SK-N-SH treated with all-trans-retinoic acid at 6 μM for 48 hours (cell line): Measurements from ENCODE around the gene ZDHHC8.

Experiments
- ATAC-seq: fragments of 200-7000 bp; cut with Tn5 transposase; 3 replicates; pipeline ENCODE4 v1.9.1; 2020; ENCODE audit warnings: mild to moderate bottlenecking, moderate library complexity
- ARNTL ChIP-seq: fragments of 450-650 bp; formaldehyde crosslinking; IDR thresholded peaks from 2 replicates; pipeline ENCODE4 v1.5.0; 2020; ENCODE audit warnings: low read depth, mild to moderate bottlenecking, moderate library complexity, borderline replicate concordance
- BACH2 ChIP-seq: fragments of 250-450 bp; sonication (Bioruptor Pico); IDR thresholded peaks from 2 replicates; pipeline ENCODE4 v1.9.0; 2021; ENCODE audit warnings: mild to moderate bottlenecking, borderline replicate concordance
- CSDC2 ChIP-seq: fragments of 250-450 bp; sonication (Bioruptor Pico); IDR thresholded peaks from 2 replicates; pipeline ENCODE4 v1.5.0; 2020; ENCODE audit warnings: mild to moderate bottlenecking, moderate library complexity
- ESRRG ChIP-seq: fragments of 250-450 bp; sonication (Bioruptor Pico); IDR thresholded peaks from 2 replicates; pipeline ENCODE4 v1.6.1; 2021; ENCODE audit warnings: mild to moderate bottlenecking
- GLIS3 ChIP-seq: fragments of 250-450 bp; sonication (Bioruptor Pico); IDR thresholded peaks from 2 replicates; pipeline ENCODE4 v1.5.0; 2020; ENCODE audit warnings: mild to moderate bottlenecking, moderate library complexity
- ISL1 ChIP-seq: fragments of 250-450 bp; sonication (Bioruptor Pico); IDR thresholded peaks from 2 replicates; pipeline ENCODE4 v2.1.2; 2022; ENCODE audit warnings: mild to moderate bottlenecking, moderate library complexity
- OSR1 ChIP-seq: fragments of 250-450 bp; sonication (Bioruptor Pico); IDR thresholded peaks from 2 replicates; pipeline ENCODE4 v1.8.0; 2022; ENCODE audit warnings: moderate library complexity, mild to moderate bottlenecking, inconsistent platforms
- PPARA ChIP-seq: fragments of 250-450 bp; sonication (Bioruptor Pico); IDR thresholded peaks from 2 replicates; pipeline ENCODE4 v1.5.0; 2020; ENCODE audit warnings: mild to moderate bottlenecking, borderline replicate concordance
- RARB ChIP-seq: fragments of 250-450 bp; sonication (Bioruptor Pico); IDR thresholded peaks from 2 replicates; pipeline ENCODE4 v1.8.0; 2021; ENCODE audit warnings: mild to moderate bottlenecking, moderate library complexity
- SNAI2 ChIP-seq: fragments of 250-450 bp; sonication (Bioruptor Pico); IDR thresholded peaks from 2 replicates; pipeline ENCODE4 v1.5.0; 2020; ENCODE audit warnings: mild to moderate bottlenecking, moderate library complexity
- TCF4 ChIP-seq: fragments of 250-450 bp; sonication (Bioruptor Pico); IDR thresholded peaks from 2 replicates; pipeline ENCODE4 v1.8.0; 2021; ENCODE audit warnings: mild to moderate bottlenecking, moderate library complexity, borderline replicate concordance
- TOX ChIP-seq: fragments of 250-450 bp; sonication (Bioruptor Pico); IDR thresholded peaks from 2 replicates; pipeline ENCODE4 v1.8.0; 2021; ENCODE audit warnings: mild to moderate bottlenecking, moderate library complexity, borderline replicate concordance
- ZC3H10 ChIP-seq: fragments of 250-450 bp; sonication (Bioruptor Pico); IDR thresholded peaks from 2 replicates; pipeline ENCODE4 v1.5.1; 2021; ENCODE audit warnings: mild to moderate bottlenecking, moderate library complexity
- ZFP3 ChIP-seq: fragments of 250-450 bp; sonication (Bioruptor Pico); IDR thresholded peaks from 2 replicates; pipeline ENCODE4 v1.5.0; 2020; ENCODE audit warnings: mild to moderate bottlenecking, moderate library complexity
- ZFP30 ChIP-seq: fragments of 450-650 bp; formaldehyde crosslinking; IDR thresholded peaks from 2 replicates; pipeline ENCODE4 v1.5.0; 2022; ENCODE audit warnings: mild to moderate bottlenecking, moderate library complexity
- ZNF565 ChIP-seq: fragments of 450-650 bp; formaldehyde crosslinking; conservative IDR thresholded peaks from 2 replicates; pipeline ENCODE4 v1.5.0; 2020; ENCODE audit warnings: low read depth, mild to moderate bottlenecking, moderate library complexity
- ZNF70 ChIP-seq: fragments of 450-650 bp; formaldehyde crosslinking; IDR thresholded peaks from 2 replicates; pipeline ENCODE4 v1.5.0; 2020; ENCODE audit warnings: mild to moderate bottlenecking, moderate library complexity
- ZNF8 ChIP-seq: fragments of 450-650 bp; formaldehyde crosslinking; IDR thresholded peaks from 2 replicates; pipeline ENCODE4 v1.5.0; 2020; ENCODE audit warnings: mild to moderate bottlenecking, moderate library complexity
- TF ChIP-seq, protein P1 (sequence below): fragments of 250-450 bp; sonication (Bioruptor Pico); IDR thresholded peaks from 2 replicates; pipeline ENCODE4 v1.5.0; 2020; ENCODE audit warnings: mild to moderate bottlenecking, moderate library complexity
- TF ChIP-seq, protein P2 (sequence below): fragments of 250-450 bp; sonication (Bioruptor Pico); IDR thresholded peaks from 2 replicates; pipeline ENCODE4 v1.8.0; 2020; ENCODE audit warnings: mild to moderate bottlenecking, moderate library complexity, borderline replicate concordance
- TF ChIP-seq, protein P3 (sequence below): fragments of 250-450 bp; sonication (Bioruptor Pico); IDR thresholded peaks from 2 replicates; pipeline ENCODE4 v1.5.1; 2020; ENCODE audit warnings: low read depth, mild to moderate bottlenecking, moderate library complexity
- TF ChIP-seq, protein P4 (sequence below): fragments of 250-450 bp; sonication (Bioruptor Pico); IDR thresholded peaks from 2 replicates; pipeline ENCODE4 v1.5.1; 2021; ENCODE audit warnings: mild to moderate bottlenecking, moderate library complexity
- TF ChIP-seq, protein P5 (sequence below): fragments of 250-450 bp; sonication (Bioruptor Pico); IDR thresholded peaks from 2 replicates; pipeline ENCODE4 v1.8.0; 2021; ENCODE audit warnings: low read depth, mild to moderate bottlenecking, moderate library complexity, borderline replicate concordance

Gene ZDHHC8

DNA sequence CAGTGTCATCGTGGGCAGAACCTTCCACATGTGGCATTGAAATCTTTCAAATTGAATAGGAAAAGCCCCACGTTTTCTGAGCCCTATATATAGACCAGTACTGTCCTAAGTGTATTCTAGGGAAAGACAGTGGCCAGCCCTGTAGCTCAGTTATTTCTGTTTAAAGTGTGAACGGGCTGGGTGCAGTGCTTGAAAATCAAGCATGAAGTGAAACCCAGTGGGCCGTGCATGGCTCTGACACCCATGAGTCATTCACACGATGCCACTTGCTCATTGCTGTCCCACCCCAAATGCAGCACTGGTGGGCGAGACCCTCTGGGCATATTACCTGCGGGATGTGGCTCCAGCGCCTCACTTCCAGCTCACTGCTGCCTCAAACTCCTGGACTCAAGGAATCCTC, 49.0 kb downstream of the ZDHHC8 start (continued):
- TF ChIP-seq BACH2 (CRISPR knock-in tag): no peak
- no peak for TF ChIP-seq ZNF70
- TF ChIP-seq PPARA: no peak
- no peak for TF ChIP-seq TCF4
- TF ChIP-seq, all 23 proteins: peak for 0

DNA sequence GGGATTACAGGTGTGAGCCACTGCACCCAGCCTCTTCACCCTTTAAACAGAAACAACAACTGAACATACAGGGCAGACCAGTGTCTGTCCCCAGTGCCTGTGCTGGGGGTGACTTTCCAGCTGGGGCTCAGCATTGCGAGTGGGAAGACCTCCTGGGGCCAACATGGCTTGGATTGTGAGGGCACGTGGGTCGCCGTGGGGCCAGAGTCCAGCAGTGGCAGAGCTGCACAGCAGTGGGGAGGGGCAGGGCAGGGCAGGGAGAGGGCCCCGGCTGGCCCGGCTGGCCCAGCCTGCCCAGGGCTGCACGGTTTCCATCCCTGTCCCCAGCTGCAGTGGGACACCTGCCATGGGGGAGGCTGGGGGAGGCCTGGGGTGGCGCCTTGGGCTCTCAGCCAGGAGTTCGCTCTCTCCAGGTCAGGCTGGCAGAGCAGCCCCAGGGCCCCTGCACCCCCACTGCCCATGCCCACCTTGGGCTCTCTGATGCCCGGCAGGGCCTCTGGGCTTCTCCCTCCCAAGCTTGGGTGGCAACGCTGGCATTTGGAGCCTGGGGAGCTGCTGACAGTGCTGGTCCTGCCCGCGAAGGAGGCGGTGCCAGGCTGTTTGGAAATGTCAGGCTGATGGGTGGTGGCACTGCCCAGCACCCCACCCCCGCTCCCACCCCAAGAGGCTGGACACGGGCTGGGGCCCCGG, 49.7 kb downstream of the ZDHHC8 start:
- TF ChIP-seq GLIS3 (no peak), RARB (CRISPR knock-in tag) (no peak), SNAI2 (no peak), TCF4 (no peak), ZFP30 (CRISPR knock-in tag) (no peak), PPARA (no peak), ZC3H10 (CRISPR knock-in tag) (no peak), ESRRG (no peak), ZNF8 (CRISPR knock-in tag) (no peak), OSR1 (CRISPR knock-in tag) (no peak), TOX (CRISPR knock-in tag) (no peak)
- TF ChIP-seq, protein P1, sequence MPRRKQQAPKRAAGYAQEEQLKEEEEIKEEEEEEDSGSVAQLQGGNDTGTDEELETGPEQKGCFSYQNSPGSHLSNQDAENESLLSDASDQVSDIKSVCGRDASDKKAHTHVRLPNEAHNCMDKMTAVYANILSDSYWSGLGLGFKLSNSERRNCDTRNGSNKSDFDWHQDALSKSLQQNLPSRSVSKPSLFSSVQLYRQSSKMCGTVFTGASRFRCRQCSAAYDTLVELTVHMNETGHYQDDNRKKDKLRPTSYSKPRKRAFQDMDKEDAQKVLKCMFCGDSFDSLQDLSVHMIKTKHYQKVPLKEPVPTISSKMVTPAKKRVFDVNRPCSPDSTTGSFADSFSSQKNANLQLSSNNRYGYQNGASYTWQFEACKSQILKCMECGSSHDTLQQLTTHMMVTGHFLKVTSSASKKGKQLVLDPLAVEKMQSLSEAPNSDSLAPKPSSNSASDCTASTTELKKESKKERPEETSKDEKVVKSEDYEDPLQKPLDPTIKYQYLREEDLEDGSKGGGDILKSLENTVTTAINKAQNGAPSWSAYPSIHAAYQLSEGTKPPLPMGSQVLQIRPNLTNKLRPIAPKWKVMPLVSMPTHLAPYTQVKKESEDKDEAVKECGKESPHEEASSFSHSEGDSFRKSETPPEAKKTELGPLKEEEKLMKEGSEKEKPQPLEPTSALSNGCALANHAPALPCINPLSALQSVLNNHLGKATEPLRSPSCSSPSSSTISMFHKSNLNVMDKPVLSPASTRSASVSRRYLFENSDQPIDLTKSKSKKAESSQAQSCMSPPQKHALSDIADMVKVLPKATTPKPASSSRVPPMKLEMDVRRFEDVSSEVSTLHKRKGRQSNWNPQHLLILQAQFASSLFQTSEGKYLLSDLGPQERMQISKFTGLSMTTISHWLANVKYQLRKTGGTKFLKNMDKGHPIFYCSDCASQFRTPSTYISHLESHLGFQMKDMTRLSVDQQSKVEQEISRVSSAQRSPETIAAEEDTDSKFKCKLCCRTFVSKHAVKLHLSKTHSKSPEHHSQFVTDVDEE (CRISPR knock-in tag): no peak
- TF ChIP-seq, protein P2, sequence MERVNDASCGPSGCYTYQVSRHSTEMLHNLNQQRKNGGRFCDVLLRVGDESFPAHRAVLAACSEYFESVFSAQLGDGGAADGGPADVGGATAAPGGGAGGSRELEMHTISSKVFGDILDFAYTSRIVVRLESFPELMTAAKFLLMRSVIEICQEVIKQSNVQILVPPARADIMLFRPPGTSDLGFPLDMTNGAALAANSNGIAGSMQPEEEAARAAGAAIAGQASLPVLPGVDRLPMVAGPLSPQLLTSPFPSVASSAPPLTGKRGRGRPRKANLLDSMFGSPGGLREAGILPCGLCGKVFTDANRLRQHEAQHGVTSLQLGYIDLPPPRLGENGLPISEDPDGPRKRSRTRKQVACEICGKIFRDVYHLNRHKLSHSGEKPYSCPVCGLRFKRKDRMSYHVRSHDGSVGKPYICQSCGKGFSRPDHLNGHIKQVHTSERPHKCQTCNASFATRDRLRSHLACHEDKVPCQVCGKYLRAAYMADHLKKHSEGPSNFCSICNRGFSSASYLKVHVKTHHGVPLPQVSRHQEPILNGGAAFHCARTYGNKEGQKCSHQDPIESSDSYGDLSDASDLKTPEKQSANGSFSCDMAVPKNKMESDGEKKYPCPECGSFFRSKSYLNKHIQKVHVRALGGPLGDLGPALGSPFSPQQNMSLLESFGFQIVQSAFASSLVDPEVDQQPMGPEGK (CRISPR knock-in tag): no peak
- TF ChIP-seq, protein P3, sequence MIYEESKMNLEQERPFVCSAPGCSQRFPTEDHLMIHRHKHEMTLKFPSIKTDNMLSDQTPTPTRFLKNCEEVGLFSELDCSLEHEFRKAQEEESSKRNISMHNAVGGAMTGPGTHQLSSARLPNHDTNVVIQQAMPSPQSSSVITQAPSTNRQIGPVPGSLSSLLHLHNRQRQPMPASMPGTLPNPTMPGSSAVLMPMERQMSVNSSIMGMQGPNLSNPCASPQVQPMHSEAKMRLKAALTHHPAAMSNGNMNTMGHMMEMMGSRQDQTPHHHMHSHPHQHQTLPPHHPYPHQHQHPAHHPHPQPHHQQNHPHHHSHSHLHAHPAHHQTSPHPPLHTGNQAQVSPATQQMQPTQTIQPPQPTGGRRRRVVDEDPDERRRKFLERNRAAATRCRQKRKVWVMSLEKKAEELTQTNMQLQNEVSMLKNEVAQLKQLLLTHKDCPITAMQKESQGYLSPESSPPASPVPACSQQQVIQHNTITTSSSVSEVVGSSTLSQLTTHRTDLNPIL: no peak
- TF ChIP-seq, protein P4, sequence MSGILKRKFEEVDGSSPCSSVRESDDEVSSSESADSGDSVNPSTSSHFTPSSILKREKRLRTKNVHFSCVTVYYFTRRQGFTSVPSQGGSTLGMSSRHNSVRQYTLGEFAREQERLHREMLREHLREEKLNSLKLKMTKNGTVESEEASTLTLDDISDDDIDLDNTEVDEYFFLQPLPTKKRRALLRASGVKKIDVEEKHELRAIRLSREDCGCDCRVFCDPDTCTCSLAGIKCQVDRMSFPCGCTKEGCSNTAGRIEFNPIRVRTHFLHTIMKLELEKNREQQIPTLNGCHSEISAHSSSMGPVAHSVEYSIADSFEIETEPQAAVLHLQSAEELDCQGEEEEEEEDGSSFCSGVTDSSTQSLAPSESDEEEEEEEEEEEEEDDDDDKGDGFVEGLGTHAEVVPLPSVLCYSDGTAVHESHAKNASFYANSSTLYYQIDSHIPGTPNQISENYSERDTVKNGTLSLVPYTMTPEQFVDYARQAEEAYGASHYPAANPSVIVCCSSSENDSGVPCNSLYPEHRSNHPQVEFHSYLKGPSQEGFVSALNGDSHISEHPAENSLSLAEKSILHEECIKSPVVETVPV (CRISPR knock-in tag): no peak
- ATAC-seq: no peak

DNA sequence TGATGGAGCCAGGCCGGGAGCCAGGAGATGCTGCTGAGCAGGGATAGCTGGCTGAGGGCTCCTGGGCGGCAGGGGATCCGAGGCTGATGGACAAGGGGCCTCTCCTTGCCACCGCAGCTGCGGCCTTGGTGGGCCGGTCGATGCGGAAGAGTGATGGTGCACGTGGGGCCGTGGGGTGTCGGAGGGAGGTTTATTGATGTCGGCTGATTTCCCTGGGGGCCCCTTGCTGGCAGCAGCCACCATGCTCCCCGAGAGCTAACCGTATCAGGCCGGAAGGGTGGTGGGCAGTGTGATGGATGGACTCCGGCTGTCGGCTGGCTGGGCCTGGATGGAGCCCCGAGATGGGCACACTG, 50.3 kb downstream of the ZDHHC8 start:
- no peak for ATAC-seq
- TF ChIP-seq RARB (CRISPR knock-in tag): no peak
- no peak for TF ChIP-seq ZFP30 (CRISPR knock-in tag)
- TF ChIP-seq, protein P3: no peak
- no peak for TF ChIP-seq ZNF565
- no peak for TF ChIP-seq ISL1 (CRISPR knock-in tag)
- TF ChIP-seq, protein P2 (CRISPR knock-in tag): no peak
- no peak for TF ChIP-seq PPARA
- TF ChIP-seq ZC3H10 (CRISPR knock-in tag): no peak
- no peak for TF ChIP-seq ESRRG
- TF ChIP-seq, protein P4 (CRISPR knock-in tag): no peak
- no peak for TF ChIP-seq ZFP3 (CRISPR knock-in tag)
- TF ChIP-seq SNAI2: no peak
- no peak for TF ChIP-seq CSDC2 (CRISPR knock-in tag)
- no peak for TF ChIP-seq ARNTL
- TF ChIP-seq OSR1 (CRISPR knock-in tag): no peak
- TF ChIP-seq, protein P5, sequence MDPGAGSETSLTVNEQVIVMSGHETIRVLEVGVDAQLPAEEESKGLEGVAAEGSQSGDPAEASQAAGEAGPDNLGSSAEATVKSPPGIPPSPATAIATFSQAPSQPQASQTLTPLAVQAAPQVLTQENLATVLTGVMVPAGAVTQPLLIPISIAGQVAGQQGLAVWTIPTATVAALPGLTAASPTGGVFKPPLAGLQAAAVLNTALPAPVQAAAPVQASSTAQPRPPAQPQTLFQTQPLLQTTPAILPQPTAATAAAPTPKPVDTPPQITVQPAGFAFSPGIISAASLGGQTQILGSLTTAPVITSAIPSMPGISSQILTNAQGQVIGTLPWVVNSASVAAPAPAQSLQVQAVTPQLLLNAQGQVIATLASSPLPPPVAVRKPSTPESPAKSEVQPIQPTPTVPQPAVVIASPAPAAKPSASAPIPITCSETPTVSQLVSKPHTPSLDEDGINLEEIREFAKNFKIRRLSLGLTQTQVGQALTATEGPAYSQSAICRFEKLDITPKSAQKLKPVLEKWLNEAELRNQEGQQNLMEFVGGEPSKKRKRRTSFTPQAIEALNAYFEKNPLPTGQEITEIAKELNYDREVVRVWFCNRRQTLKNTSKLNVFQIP (CRISPR knock-in tag): no peak
- no peak for TF ChIP-seq GLIS3
